IPS-18a (cell line): ENCODE results near the gene FAM209A.
"Not testable (repeated sequence)": the region's sequence is repeated elsewhere in the genome, so short reads cannot be mapped to it uniquely, and the experiment has no call there.

Experiments
- H3K27ac ChIP-seq: one replicate; pipeline ENCODE4 v1.5.1; 2013; ENCODE audit warnings: low read length
- H3K27me3 ChIP-seq: one replicate; pipeline ENCODE4 v1.6.1; 2013; ENCODE audit warnings: mild to moderate bottlenecking, low read length; ENCODE audit not compliant: control insufficient read depth, insufficient read depth
- H3K36me3 ChIP-seq: one replicate; pipeline ENCODE4 v1.6.1; 2013; ENCODE audit warnings: low read depth, low read length; ENCODE audit not compliant: control insufficient read depth
- H3K4me1 ChIP-seq: one replicate; pipeline ENCODE4 v1.6.1; 2013; ENCODE audit warnings: low read depth, low read length; ENCODE audit not compliant: control insufficient read depth
- H3K4me3 ChIP-seq: one replicate; pipeline ENCODE4 v1.5.1; 2013; ENCODE audit warnings: low read length
- H3K9ac ChIP-seq: one replicate; pipeline ENCODE4 v1.6.1; 2013; ENCODE audit warnings: mild to moderate bottlenecking, low read length, moderate library complexity
- H3K9me3 ChIP-seq: one replicate; pipeline ENCODE4 v1.6.1; 2013; ENCODE audit warnings: low read depth, low read length; ENCODE audit not compliant: control insufficient read depth

FAM209A gene

DNA sequence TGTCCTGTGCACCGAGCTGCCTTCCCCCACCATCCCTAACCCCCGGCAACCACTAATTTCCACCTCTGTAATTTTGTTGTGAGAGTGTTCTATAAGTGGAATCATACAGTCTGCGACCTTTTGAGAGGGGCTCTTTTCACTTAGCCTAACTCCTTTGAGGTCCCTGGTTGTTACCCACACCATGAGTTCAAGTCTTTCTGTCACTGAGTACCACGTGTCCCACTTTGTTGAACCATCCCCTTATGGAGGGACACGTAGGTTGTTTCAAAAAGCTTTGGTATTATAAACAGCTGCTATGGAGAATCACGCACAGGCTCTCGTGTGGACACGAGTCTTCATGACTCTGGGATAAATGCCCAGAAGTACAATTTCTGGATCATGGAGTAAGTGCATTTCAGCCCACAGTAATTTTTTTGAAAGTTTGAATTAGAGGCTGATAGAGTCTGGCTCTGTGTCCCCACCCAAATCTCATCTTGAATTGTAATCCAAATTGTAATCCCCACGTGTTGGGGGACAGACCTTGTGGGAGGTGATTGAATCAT is 18.0 kb downstream of the FAM209A start:
- H3K27ac ChIP-seq = no peak overlapping the region
- no peaks in the 10 kb centered on the region for H3K4me1 ChIP-seq
- no peak overlapping the region for H3K4me3 ChIP-seq
- H3K36me3 ChIP-seq = no peaks in the 10 kb centered on the region
- no peak overlapping the region for H3K9ac ChIP-seq
- no peaks in the 10 kb centered on the region for H3K9me3 ChIP-seq
- H3K27me3 ChIP-seq = no peaks in the 10 kb centered on the region

DNA sequence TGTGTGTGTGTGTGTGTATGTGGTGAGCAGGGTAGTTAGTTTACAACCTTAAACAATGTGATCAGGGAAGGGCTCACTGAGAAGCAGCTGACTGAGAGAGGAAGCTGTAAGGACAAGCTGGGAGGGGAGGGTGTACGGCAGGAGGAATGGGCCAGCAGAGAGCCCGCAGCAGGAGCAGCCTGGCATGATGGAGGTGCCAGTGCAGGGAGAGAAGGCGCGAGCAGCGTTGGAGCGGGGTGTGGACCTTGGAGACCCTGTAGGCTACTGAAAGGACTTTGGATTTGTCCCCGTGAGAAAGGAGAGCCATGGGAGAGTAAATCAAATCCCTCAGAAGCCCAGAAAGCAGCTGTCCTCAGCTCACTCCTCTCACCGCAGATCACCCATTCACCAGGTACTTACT is 27.0 kb downstream of the FAM209A start:
- Histone ChIP-seq H3K27me3 (no peaks in the 10 kb centered on the region), H3K9me3 (no peaks in the 10 kb centered on the region), H3K4me3 (no peak overlapping the region), H3K4me1 (no peaks in the 10 kb centered on the region), H3K9ac (no peak overlapping the region), H3K36me3 (no peaks in the 10 kb centered on the region), H3K27ac (no peak overlapping the region)

DNA sequence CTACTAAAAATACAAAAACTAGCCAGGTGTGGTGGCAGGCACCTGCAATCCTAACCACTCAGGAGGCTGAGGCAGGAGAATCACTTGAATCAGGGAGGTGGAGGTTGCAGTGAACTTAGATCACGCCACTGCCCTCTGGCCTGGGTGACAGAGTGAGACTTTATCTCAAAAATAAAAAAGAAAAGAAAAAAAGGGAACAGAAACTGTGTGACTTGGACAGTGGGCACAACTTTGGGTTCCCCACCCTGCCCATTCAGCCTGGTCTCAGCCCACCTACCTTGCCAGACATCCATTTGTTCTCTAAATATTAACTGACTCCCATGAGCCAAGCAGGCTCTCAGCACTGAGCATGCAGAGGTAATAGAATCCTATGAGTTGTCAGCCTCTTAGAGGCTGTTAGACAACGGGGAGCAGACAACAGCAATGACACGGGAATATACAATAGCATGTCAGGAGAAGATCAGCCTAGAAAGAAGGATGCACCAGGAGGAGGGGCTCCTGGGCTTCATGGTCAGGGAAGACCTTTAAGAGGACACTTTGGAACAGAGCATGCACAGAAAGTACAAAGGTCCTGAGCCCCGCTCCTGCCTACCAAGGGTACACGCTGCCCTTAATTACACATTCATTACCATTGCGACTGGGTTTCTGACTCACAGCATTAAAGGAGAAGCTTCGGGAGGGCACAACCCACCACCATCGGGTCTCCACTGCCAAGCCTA is 28.5 kb downstream of the FAM209A start:
- Histone ChIP-seq H3K4me1 (no peaks in the 10 kb centered on the region), H3K9ac (no peak overlapping the region), H3K27me3 (no peaks in the 10 kb centered on the region), H3K9me3 (no peaks in the 10 kb centered on the region), H3K4me3 (no peak overlapping the region), H3K36me3 (no peaks in the 10 kb centered on the region), H3K27ac (no peak overlapping the region)

DNA sequence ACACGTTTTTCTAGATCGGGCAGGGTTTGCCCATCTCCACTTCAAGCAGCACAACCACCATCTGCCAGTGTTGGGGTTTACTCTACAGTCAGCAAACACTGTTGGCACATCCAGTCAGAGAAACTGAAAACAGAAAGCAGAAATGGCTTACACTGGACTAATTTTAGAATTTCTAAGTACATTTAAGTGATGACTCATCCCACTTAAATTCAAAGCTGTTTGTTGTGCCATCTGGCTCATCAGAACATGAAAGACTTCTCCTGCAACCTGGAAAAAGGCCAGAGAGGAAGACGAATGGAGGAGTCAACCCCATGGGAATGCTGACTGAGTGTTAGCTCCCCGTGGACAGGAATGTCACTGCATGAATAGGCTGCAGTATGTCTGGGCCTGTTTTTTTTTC is 30.3 kb downstream of the FAM209A start:
- Histone ChIP-seq H3K4me1 (no peaks in the 10 kb centered on the region), H3K27ac (no peak overlapping the region), H3K36me3 (no peaks in the 10 kb centered on the region), H3K9ac (no peak overlapping the region), H3K27me3 (no peaks in the 10 kb centered on the region), H3K4me3 (no peak overlapping the region), H3K9me3 (no peaks in the 10 kb centered on the region)

DNA sequence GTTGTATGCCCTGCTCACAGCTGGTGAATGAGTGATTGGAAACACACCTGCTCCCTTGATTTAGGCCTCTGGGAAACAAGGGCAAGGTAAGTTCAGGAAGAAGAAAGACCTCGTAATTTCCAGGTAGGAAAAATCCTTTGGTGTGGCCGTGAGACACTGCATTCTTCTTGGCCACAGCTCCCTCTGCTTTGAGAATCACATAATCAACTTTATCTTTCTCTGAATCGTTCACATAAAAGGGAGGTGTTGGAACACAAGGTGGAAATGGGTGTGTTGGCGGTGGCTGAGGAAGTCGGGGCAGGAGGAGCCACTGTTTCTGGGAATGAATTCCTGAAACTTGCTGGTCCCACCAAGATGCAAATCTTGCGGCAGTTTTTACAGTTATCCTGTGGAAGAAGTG is 34.4 kb downstream of the FAM209A start:
- H3K27me3 ChIP-seq = no peaks in the 10 kb centered on the region
- H3K27ac ChIP-seq = no peak overlapping the region
- no peaks in the 10 kb centered on the region for H3K36me3 ChIP-seq
- no peak overlapping the region for H3K9ac ChIP-seq
- H3K4me1 ChIP-seq = no peaks in the 10 kb centered on the region
- no peak overlapping the region for H3K4me3 ChIP-seq
- no peaks in the 10 kb centered on the region for H3K9me3 ChIP-seq

DNA sequence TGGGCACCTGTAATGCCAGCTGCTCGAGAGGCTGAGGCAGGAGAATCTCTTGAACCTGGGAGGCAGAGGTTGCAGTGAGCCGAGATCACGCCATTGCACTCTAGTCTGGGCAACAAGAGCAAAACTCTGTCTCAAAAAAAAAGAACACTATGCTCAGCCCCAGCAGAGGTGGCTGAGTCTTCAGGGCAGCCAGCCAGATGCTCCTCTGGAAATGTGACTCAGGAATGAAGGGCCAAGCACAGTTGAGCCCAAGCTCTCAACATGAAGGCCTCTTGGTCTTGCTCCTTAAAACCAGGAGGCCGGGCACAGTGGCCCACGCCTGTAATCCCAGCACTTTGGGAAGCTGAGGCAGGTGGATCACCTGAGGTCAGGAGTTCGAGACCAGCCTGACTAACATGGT is 40.0 kb downstream of the FAM209A start:
- H3K27me3 ChIP-seq, H3K36me3 ChIP-seq, H3K27ac ChIP-seq, H3K4me1 ChIP-seq, H3K9me3 ChIP-seq, H3K9ac ChIP-seq, H3K4me3 ChIP-seq: not testable (repeated sequence)

DNA sequence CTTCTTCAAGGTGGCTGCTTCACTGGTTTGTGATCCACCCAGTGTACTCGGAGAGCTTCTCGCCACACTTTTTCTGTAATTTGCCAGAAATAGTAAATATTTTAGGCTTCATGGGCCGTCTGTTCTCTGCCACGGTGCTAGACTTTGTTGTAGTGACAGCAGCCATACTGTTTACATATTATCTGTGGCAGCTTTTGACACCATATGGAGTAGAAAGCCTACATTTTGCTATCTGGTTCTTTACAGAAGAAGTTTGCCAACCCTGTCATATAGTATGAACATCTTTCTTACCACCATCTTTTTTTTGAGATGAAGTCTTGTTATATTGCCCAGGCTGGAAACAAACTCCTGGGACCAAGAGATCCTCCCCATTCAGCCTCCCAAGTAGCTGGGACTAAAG is 41.0 kb downstream of the FAM209A start:
- H3K9ac ChIP-seq = no peak overlapping the region
- H3K27me3 ChIP-seq = no peaks in the 10 kb centered on the region
- no peaks in the 10 kb centered on the region for H3K36me3 ChIP-seq
- H3K9me3 ChIP-seq = no peaks in the 10 kb centered on the region
- no peak overlapping the region for H3K4me3 ChIP-seq
- no peaks in the 10 kb centered on the region for H3K4me1 ChIP-seq
- no peak overlapping the region for H3K27ac ChIP-seq

DNA sequence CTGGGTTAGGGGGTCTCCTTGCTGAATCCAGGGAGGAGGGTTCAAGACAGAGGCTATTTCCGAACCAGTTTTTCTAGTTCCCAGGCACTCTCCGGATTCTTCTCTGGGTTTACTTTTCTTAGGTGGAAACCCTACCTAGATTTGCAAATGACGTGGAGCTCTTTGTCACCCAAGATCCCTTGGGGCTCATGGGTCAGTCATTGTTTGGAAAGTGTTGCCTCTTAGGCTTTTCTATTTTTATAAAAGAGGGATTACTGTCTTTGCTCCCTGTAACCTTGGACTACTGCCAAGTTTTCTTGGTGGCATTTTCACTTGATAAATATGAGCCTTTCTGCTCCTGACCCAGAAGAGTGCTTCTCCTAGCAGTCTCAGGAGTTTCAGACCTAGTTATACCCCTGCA is 42.1 kb downstream of the FAM209A start:
- H3K4me3 ChIP-seq = no peak overlapping the region
- no peaks in the 10 kb centered on the region for H3K36me3 ChIP-seq
- H3K9me3 ChIP-seq = no peaks in the 10 kb centered on the region
- H3K9ac ChIP-seq = no peak overlapping the region
- no peaks in the 10 kb centered on the region for H3K4me1 ChIP-seq
- H3K27me3 ChIP-seq = no peaks in the 10 kb centered on the region
- no peak overlapping the region for H3K27ac ChIP-seq

DNA sequence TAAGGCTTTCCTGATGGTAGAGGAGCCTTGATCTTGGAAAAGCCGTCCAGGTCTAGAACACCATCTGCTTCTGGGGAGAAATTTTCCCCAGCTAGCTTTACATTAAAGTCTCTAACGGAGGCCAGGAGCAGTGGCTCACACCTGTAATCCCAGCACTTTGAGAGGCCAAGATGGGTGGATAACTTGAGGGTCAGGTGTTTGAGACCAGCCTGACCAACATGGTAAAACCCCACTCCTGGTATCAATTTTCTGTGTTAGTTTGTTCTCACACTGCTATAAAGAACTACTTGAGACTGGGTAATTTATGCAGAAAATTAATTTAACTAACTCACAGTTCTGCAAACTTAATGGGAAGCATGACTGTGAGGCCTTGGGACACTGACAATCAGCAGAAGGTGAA is 46.3 kb downstream of the FAM209A start:
- Histone ChIP-seq H3K27ac (no peak overlapping the region), H3K4me3 (no peak overlapping the region), H3K9ac (no peak overlapping the region), H3K4me1 (no peaks in the 10 kb centered on the region), H3K9me3 (no peaks in the 10 kb centered on the region), H3K36me3 (no peaks in the 10 kb centered on the region), H3K27me3 (no peaks in the 10 kb centered on the region)

DNA sequence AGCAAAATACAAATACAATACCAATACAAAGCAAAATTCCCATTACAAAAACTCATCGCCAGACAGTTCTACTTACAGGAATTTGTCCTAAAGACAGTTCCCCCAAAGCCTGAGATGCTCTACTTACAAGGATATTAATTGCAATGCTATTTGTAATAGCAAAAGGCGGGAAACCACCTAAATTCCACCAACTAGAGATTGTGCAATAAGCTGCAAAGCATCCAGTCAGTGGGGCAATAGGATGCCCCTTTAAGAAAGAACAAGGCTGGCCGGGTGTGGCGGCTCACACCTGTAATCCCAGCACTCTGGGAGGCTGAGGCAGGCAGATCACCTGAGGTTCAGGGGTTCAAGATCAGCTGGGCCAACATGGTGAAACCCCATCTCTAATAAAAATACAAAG is 47.6 kb downstream of the FAM209A start:
- Histone ChIP-seq H3K27me3 (no peaks in the 10 kb centered on the region), H3K9me3 (no peaks in the 10 kb centered on the region), H3K4me1 (no peaks in the 10 kb centered on the region)

DNA sequence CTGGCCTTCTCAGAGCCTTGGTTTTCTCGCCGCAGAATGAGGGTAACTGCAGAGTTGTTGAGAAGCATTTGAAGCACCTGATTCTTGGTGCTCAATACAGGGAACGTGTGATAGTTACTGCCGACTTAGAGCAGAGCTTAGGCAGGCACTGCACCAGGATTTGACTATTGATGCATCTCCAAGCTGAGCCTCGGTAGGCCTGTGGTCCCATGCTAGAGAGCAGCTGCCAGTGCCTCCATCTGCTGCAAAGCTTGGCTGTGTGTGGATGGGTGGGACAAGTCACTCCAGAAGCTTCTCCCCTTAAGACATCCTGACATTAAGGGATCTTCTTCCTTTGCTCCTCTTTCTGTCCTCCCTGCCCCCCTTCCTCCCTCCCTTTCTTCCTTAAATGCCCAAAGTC is 49.4 kb downstream of the FAM209A start:
- Histone ChIP-seq H3K9me3 (no peaks in the 10 kb centered on the region), H3K27me3 (no peaks in the 10 kb centered on the region), H3K36me3 (no peaks in the 10 kb centered on the region), H3K27ac (no peak overlapping the region), H3K4me1 (no peaks in the 10 kb centered on the region), H3K9ac (no peak overlapping the region), H3K4me3 (no peak overlapping the region)

More for the DNA sequence above, 47.6 kb downstream of the FAM209A start:
- Histone ChIP-seq H3K4me3 (no peak overlapping the region), H3K9ac (no peak overlapping the region), H3K27ac (no peak overlapping the region), H3K36me3 (no peaks in the 10 kb centered on the region)

DNA sequence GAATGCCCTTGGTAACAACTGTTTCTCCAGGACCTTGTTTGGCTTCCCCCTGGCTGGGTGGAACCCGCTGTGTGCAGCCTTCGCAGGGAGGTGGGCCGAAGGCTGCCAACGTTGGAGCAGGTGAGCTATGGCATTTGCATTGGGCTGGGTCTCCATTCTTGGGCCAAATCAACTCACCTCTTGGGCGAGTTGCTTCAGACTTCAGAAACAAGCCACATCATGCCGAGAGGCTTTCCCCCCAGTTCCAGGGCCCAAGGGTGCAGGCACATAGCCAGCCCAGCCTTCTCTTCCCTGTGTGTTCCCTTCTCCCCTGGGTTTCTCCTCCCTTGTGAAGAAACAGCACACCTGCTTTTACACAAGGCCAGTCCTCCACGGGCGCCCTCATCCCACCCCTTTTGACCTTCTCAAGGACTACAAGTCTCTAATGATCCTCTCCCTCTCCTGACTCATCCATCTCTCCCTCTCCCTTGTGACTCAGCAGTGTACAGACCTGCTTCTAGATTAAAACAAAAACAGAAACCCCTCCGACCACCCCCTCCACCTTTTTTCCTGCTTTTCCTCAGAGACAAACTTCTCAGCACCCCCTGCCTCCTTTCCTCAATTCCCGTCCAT is 50.1 kb downstream of the FAM209A start:
- H3K27me3 ChIP-seq = no peaks in the 10 kb centered on the region
- H3K4me3 ChIP-seq = no peak overlapping the region
- H3K9ac ChIP-seq = no peak overlapping the region
- no peaks in the 10 kb centered on the region for H3K9me3 ChIP-seq
- no peaks in the 10 kb centered on the region for H3K4me1 ChIP-seq
- no peaks in the 10 kb centered on the region for H3K36me3 ChIP-seq
- H3K27ac ChIP-seq = no peak overlapping the region
